Adrenal gland (tissue), 12 donors: ENCODE results near the gene MMP8. TPM values are rescaled to one million over a fixed set of nuclear protein-coding genes. Genes with fewer than 3 reads are reported as not detected.

Source experiments
- DNase-seq, 7 donors: peaks; one replicate each; pipeline ENCODE4 v3.0.0-alpha.2; 2019 to 2020
- H3K27ac ChIP-seq, 5 donors: fragments of 200-600 bp; sonication (generic) in 4 of 5; 1 replicate in 3 of 5; 2 replicates in 2 of 5; pipeline versions ENCODE4 v1.5.1 to v1.8.0; 2016 to 2020; ENCODE audit warnings: mild to moderate bottlenecking in 1 of 5
- H3K27me3 ChIP-seq: fragments of 200-600 bp; 2 replicates; pipeline ENCODE4 v1.8.0; 2021
- H3K36me3 ChIP-seq, 2 donors: fragments of 200-600 bp; replicated peaks in 1 of 2; 1 replicate in 1 of 2; 2 replicates in 1 of 2; pipeline versions ENCODE4 v1.5.1 to v1.8.0; 2018 to 2022
- H3K4me1 ChIP-seq, 2 donors: fragments of 200-600 bp; replicated peaks in 1 of 2; 1 replicate in 1 of 2; 2 replicates in 1 of 2; pipeline versions ENCODE4 v1.5.1 to v1.8.0; 2018 to 2021
- H3K4me3 ChIP-seq, 4 donors: fragments of 200-600 bp; sonication (generic) in 3 of 4; one replicate each; pipeline ENCODE4 v1.5.1; 2016 to 2018
- H3K9me3 ChIP-seq, 3 donors: fragments of 200-600 bp; sonication (generic) in 1 of 3; replicated peaks in 1 of 3; 1 replicate in 2 of 3; 2 replicates in 1 of 3; pipeline versions ENCODE4 v1.5.1 to v1.8.0; 2016 to 2021
- POLR2A ChIP-seq, 2 donors: fragments of 450-650 bp; IDR thresholded peaks; one replicate each; pipeline ENCODE4 v1.6.1; 2017; ENCODE audit warnings: antibody characterized with exemption in 2 of 2, mild to moderate bottlenecking in 2 of 2, moderate library complexity in 1 of 2
- WGBS, 4 donors: extraction: QIAGEN DNeasy Blood & Tissue Kit in 2 of 4; methylation state at CpG; one replicate each; pipeline versions ENCODE4 v1.1.5 to v1.1.7; 2013 to 2017; 5-methylcytosine and 5-hydroxymethylcytosine counted together
- intact Hi-C, 2 donors: fragments of 100-400 bp; cut with DNase I; formaldehyde crosslinking; loops; one replicate each; pipeline versions ENCODE4 v1.14.1 to v1.15.0; 2022 to 2023
- polyA plus RNA-seq, 3 donors: library from polyadenylated mRNA; stranded (reverse); fragments of 200-250 nt in 2 of 3; fragments of 350-450 nt in 1 of 3; fragmentation: Illumina TruSeq in 1 of 3; extraction: RNeasy Lipid Tissue Mini Kit (QIAGEN cat#74804) in 1 of 3; gene quantifications; one replicate each; pipeline ENCODE4 v1.2.3, GENCODE V29; 2013 to 2014
- total RNA-seq, 9 donors: library from RNA; depleted of rRNA in 4 of 9; stranded (reverse); fragments of >200 nt in 4 of 9; fragments of 120-200 nt in 1 of 9; fragmentation: NEBNext Ultra II Directional in 1 of 9; extraction: Animal tissue kit (Norgen Biotek cat#: 25700) in 1 of 9; gene quantifications; one replicate each; pipeline versions ENCODE4 v1.1.0 to v1.2.4, GENCODE V29; 2013 to 2023
- TF ChIP-seq, protein P1 (sequence below), 6 experiments: fragments of 450-650 bp in 4 of 6; fragments of 200-600 bp in 2 of 6; sonication (generic) in 1 of 6; IDR thresholded peaks; 1 replicate in 5 of 6; 2 replicates in 1 of 6; pipeline versions ENCODE4 v1.5.1 to v1.8.0; 2016 to 2021; ENCODE audit warnings: antibody characterized with exemption in 6 of 6, mild to moderate bottlenecking in 2 of 6, moderate library complexity in 1 of 6
- donor health status: healthy with polysubstance abuse.
- donor health status: Bipolar disorder and iron deficiency.
- donor health status: DM: yes; HTN: yes; CAD: no.
- donor health status: DM: no; HTN: no; CAD: no.
- donor health status: DM: no; HTN: no; CAD: no.
- donor health status: DM: yes; HTN: yes; CAD: no.

MMP8 gene
- total and polyA plus RNA-seq, 12 donors = 0.08 to 1.4 (median 0.23) TPM; not detected in 7

DNA sequence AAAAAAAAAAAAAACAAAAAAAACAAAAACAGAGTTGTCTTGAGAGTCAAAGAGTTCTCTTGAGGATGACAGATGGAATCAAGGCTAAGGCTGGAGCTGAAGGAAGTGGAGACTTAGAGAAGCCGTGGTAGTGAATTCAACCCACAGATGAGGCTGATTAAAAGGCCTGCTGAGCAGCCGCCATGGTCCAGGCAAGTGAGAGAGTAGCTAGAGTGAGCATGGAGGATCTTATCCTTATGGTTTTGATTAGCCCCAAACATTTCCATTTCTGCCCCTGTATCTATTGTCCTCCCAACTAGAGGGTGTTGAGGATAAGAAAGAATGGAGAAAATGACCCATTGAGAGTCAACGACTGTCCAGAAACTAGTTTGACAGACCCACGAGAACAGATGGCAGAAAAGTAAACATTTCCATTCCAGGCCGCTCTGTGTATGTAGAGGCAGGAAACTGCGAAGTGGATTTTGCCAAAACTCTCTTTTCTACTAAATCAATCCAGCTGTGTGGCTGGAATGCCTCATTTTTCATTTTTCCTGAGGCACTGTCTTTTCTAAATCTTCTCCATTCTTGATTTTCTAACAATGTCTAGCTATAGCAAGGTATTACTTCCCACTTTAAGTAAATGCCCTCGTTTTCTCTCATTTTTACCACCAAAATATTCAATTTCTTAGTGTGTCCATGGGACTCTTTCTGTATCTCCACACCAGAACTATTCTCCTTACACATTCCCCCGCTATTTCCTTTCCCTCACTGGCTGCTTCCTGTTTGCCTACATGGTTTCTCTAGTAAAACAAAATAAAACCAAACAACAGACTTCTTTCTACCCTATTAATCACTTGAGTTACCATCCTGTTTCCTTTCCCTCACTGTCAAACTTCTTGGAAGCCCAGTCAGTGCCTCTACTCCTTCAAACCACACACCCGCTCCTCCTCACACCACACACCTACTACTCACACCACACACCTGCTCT lies 5.4 kb upstream of the MMP8 start:
- H3K9me3 ChIP-seq = no peaks in the 10 kb centered on the region
- TF ChIP-seq, protein P1, sequence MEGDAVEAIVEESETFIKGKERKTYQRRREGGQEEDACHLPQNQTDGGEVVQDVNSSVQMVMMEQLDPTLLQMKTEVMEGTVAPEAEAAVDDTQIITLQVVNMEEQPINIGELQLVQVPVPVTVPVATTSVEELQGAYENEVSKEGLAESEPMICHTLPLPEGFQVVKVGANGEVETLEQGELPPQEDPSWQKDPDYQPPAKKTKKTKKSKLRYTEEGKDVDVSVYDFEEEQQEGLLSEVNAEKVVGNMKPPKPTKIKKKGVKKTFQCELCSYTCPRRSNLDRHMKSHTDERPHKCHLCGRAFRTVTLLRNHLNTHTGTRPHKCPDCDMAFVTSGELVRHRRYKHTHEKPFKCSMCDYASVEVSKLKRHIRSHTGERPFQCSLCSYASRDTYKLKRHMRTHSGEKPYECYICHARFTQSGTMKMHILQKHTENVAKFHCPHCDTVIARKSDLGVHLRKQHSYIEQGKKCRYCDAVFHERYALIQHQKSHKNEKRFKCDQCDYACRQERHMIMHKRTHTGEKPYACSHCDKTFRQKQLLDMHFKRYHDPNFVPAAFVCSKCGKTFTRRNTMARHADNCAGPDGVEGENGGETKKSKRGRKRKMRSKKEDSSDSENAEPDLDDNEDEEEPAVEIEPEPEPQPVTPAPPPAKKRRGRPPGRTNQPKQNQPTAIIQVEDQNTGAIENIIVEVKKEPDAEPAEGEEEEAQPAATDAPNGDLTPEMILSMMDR (IDR thresholded peaks at IDR 0.05) = no peak
- no peak for TF ChIP-seq POLR2A (IDR thresholded peaks at IDR 0.05)
- H3K27ac ChIP-seq = no peak overlapping the region
- WGBS, 4 donors = 66 to 73% (median 69%) methylated on average over 9 of the region's 9 CpGs
- H3K27me3 ChIP-seq = no peaks in the 10 kb centered on the region
- no peak overlapping the region for H3K4me3 ChIP-seq
- no peaks in the 10 kb centered on the region for H3K36me3 ChIP-seq
- intact Hi-C loops = no loop called here
- no peak for DNase-seq
- H3K4me1 ChIP-seq = no peaks in the 10 kb centered on the region

DNA sequence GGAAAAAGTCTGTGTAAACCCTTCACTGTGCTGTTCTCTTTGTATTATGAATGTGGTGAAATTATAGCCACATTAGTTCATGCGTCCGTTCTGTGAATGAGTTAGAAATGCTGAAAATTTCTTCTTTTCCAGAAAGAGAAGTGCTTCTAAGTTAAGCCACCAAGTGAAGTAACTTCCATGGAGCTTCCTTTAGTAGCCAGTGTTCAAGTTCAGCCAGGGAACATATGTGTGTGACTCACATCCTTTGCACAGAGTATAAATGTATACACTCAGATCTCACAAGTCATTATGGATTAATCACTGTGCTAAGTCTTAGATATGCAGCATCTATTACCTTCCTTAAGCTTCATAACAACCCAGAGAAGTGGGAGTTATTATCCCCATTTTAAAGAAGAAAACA lies 3.1 kb upstream of the MMP8 start:
- no peak for DNase-seq
- no peak for TF ChIP-seq POLR2A (IDR thresholded peaks at IDR 0.05)
- TF ChIP-seq, protein P1 (IDR thresholded peaks at IDR 0.05) = no peak
- H3K27ac ChIP-seq = no peak overlapping the region
- no peaks in the 10 kb centered on the region for H3K4me1 ChIP-seq
- intact Hi-C loops = no loop called here
- 70 to 85% (median 77%) methylated on average over 2 of the region's 2 CpGs for WGBS, 4 donors
- no peaks in the 10 kb centered on the region for H3K9me3 ChIP-seq
- H3K27me3 ChIP-seq = no peaks in the 10 kb centered on the region
- no peaks in the 10 kb centered on the region for H3K36me3 ChIP-seq
- H3K4me3 ChIP-seq = no peak overlapping the region

- H3K9me3 ChIP-seq = no peaks in the 10 kb centered on the region
- H3K36me3 ChIP-seq = no peaks in the 10 kb centered on the region
- no peak overlapping the region for H3K4me3 ChIP-seq
- intact Hi-C loops = no loop called here
- peak overlapping the region in 1 of 5 donors; percentile 21 for H3K27ac ChIP-seq
- H3K27me3 ChIP-seq = no peaks in the 10 kb centered on the region
- TF ChIP-seq, protein P1 (IDR thresholded peaks at IDR 0.05) = no peak
- no peak for TF ChIP-seq POLR2A (IDR thresholded peaks at IDR 0.05)
- no peak for DNase-seq
- no peaks in the 10 kb centered on the region for H3K4me1 ChIP-seq
Observed at GRCh38 chr11:102722821-102723220, 1.9 kb downstream of the MMP8 start.

DNA sequence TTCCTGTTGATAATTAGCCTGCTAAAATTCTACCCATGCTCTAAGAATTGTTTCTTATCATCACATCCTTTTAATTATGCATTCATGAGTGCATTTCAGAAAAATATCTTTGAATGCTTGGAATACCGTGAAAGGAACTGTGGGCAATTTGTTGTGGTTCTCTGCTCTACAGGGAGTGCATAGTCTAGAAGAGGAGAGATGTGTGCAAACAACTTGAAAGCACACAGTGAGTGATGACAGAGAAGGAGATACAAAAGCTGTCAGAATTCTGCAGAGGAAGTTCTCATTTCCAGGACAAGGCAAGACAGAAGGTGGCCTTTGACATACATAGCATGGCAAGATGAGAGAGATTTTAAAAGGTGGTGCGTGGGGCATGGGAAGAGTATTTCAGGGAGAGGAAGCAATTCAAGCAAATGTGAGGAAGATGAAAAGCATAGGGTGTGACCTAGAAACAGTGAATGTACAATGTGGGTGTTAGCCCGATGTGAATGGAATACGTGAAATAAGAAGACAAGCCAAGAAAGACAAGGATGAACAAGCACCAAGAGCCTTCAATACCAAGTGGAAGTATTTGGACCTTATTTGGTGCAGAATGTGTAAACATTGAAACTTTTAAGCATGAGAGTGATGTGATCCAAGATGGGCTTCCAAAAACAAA lies 5.0 kb downstream of the MMP8 start:
- Histone ChIP-seq H3K4me3 (no peak overlapping the region), H3K9me3 (no peaks in the 10 kb centered on the region), H3K4me1 (no peaks in the 10 kb centered on the region), H3K27me3 (no peaks in the 10 kb centered on the region), H3K36me3 (no peaks in the 10 kb centered on the region), H3K27ac (no peak overlapping the region)
- intact Hi-C loops = no loop called here
- WGBS, 4 donors = 55 to 71% (median 57%) methylated on average over 4 of the region's 4 CpGs
- DNase-seq = no peak
- TF ChIP-seq POLR2A (IDR thresholded peaks at IDR 0.05) = no peak
- TF ChIP-seq, protein P1 (IDR thresholded peaks at IDR 0.05) = no peak
